ENCODE data around the gene PIK3R3. TPM values are rescaled to one million over a fixed set of nuclear protein-coding genes. Genes with fewer than 3 reads are reported as not detected.
A peak's percentile ranks its signal among the peaks of the same experiment; 100 is the strongest.

PIK3R3 gene
- total RNA-seq, 1 donor from 2014 or later, result 21.5 TPM

GRCh38 chr1:46157916-46158311 lies 25.5 kb upstream of the PIK3R3 start:
- no peak for DNase-seq

- DNase-seq, result no peak
These were observed 21.3 kb upstream of the PIK3R3 start for GRCh38 chr1:46153732-46154131.

GRCh38 chr1:46153228-46153627 lies 20.8 kb upstream of the PIK3R3 start:
- DNase-seq, result no peak

GRCh38 chr1:46152016-46152415 lies 19.6 kb upstream of the PIK3R3 start:
- no peak for DNase-seq

GRCh38 chr1:46150085-46150484 lies 17.7 kb upstream of the PIK3R3 start:
- no peak for DNase-seq

GRCh38 chr1:46148318-46148717 lies 15.9 kb upstream of the PIK3R3 start:
- DNase-seq, result no peak

- peak; percentile 21 for DNase-seq
These were observed 5.5 kb upstream of the PIK3R3 start for GRCh38 chr1:46137916-46138315.

GRCh38 chr1:46136711-46137110 lies 4.3 kb upstream of the PIK3R3 start:
- DNase-seq, result no peak

GRCh38 chr1:46134660-46135331 lies 2.4 kb upstream of the PIK3R3 start:
- peak; percentile 70 for DNase-seq

- DNase-seq, result no peak
These were observed 1.4 kb upstream of the PIK3R3 start for GRCh38 chr1:46133781-46134350.

GRCh38 chr1:46133181-46133658 lies 791 bp upstream of the PIK3R3 start:
- DNase-seq, result no peak

GRCh38 chr1:46131712-46132528 lies 509 bp downstream of the PIK3R3 start:
- peak; percentile 70 for DNase-seq

- peak; percentile 45 for DNase-seq
These were observed 1.3 kb downstream of the PIK3R3 start for GRCh38 chr1:46131093-46131492.

- peak; percentile 42 for DNase-seq
These were observed 1.8 kb downstream of the PIK3R3 start for GRCh38 chr1:46130606-46131005.

- peak; percentile 26 for DNase-seq
These were observed 2.3 kb downstream of the PIK3R3 start for GRCh38 chr1:46130121-46130520.

GRCh38 chr1:46128344-46128743 lies 4.1 kb downstream of the PIK3R3 start:
- DNase-seq, result no peak

GRCh38 chr1:46118856-46119255 lies 13.6 kb downstream of the PIK3R3 start:
- DNase-seq, result no peak

GRCh38 chr1:46117810-46118494 lies 14.5 kb downstream of the PIK3R3 start:
- DNase-seq, result no peak

GRCh38 chr1:46114925-46115603 lies 17.4 kb downstream of the PIK3R3 start:
- no peak for DNase-seq

GRCh38 chr1:46113948-46114347 lies 18.5 kb downstream of the PIK3R3 start:
- DNase-seq, result no peak

GRCh38 chr1:46112108-46112507 lies 20.3 kb downstream of the PIK3R3 start:
- DNase-seq, result no peak

GRCh38 chr1:46110521-46110920 lies 21.9 kb downstream of the PIK3R3 start:
- DNase-seq, result no peak
